ENCODE data around the gene GFOD1.
"Not testable (repeated sequence)": the region's sequence is repeated elsewhere in the genome, so short reads cannot be mapped to it uniquely, and the experiment has no call there.

Gene GFOD1

DNA sequence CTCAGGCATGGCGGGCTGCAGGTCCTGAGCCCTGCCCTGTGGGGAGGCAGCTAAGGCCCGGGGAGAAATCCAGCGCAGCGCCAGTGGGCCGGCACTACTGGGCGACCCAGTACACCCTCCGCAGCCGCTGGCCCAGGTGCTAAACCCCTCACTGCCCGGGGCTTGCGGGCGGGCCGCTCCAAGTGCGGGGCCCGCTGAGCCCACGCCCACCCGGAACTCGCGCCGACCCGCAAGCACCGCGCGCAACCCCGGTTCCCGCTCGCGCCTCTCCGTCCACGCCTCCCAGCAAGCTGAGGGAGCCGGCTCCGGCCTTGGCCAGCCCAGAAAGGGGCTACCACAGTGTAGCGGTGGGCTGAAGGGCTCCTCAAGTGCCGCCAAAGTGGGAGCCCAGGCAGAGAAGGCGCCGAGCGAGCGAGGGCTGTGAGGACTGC, 23.8 kb upstream of the GFOD1 start:
- DNase-seq: not testable (repeated sequence)

DNA sequence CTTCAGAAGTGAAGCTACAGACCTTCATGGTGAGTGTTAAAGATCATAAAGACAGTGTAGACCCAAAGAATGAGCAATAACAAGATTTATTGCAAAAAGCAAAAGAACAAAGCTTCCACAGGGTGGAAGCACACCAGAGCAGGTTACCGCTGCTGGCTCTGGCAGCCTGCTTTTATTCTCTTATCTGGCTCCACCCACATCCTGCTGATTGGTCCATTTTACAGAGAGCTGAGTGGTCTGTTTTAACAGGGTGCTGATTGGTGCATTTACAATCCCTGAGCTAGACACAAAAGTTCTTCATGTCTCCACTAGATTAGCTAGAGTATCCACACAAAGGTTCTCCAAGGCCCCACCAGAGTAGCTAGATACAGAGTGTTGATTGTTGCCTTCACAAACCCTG, 23.0 kb upstream of the GFOD1 start:
- DNase-seq: not testable (repeated sequence)

DNA sequence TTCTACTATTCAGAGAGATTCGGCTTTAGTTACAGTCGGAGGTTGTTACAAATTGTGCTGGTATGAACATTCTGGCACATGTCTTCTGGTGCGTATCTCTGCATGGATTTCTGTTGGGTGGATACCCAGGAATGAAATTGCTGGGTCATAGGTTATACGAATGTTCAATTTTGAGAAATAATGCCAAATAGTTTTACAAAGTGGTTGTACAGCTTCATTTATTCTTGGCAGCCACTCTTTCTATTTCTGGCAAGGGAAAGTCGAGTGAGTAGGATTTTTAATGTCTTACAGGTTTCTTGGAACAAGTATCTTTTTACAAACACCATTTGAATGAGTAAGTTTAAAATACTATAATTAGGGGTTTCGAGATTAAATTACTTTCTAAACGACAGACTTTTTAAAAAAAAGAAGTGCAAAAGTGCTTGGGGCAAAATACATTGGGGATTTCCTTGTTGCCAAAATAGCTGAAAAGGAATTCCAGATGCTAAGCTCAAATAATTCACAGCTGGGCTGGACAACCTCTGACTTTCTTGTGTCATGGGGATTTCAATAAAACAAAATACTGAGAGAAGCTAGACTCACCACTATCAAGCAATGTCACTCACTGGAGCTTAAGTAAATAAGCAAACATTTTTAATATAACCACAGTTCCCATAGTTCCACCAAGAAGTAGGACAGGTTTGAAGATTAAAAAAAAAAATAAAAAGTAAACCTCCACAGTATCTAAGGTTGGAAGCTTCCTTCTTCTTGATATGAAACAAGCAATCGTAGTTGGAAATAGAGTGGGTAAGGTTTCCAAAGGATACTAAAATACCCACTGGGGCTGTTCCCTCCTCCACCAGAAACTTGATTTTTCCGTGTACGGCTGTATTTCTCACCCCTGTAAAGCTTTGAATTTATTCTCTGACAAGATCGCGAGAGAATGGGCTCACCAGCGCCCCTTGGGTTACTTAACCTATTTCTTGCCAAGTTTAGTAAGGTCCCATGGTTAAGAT, 21.6 kb upstream of the GFOD1 start:
- no peak for DNase-seq

DNA sequence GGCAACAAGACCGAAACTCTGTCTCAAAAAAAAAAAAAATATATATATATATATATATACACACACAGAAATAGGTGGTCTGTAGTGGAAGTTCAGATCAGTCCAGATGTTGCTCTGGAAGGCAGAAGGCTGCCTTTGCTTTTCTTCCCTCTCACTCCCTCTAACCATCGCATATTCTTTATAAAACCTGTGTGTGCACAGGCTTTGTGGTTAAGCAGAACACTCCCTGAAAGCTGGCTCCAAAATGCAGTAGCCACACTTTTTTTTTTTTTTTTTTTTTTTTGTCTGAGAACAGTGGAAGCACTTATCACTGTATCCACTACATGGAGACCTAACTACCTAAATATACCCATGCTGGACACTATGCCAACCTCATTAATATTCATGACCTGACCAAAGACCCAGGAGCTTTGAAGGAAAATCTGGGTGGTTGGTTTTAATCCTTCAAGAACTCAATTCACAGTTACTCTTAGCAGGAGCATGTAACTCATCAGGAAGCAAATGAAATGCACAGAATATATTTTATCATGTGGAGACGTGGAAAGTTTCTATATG, 20.0 kb upstream of the GFOD1 start:
- no peak for DNase-seq

DNA sequence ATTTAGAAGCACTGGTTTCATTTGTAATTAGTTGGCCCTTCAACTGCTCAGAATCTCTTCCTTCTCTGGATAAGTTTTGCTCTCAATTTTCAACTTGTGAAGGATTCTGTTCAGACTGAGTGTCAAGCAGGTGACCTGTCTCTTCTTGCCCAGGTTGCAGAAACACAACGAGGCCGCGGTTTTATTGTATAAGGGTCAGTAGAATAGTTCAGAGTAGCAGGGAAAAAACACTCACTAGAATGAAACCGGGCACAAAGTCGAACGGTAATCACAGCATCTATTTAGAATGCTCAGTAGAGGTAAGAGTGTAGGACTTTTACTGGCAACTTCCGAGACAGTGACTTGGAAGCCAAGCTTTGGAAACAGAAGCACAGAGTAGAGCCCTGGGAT, 17.9 kb upstream of the GFOD1 start:
- DNase-seq: no peak

DNA sequence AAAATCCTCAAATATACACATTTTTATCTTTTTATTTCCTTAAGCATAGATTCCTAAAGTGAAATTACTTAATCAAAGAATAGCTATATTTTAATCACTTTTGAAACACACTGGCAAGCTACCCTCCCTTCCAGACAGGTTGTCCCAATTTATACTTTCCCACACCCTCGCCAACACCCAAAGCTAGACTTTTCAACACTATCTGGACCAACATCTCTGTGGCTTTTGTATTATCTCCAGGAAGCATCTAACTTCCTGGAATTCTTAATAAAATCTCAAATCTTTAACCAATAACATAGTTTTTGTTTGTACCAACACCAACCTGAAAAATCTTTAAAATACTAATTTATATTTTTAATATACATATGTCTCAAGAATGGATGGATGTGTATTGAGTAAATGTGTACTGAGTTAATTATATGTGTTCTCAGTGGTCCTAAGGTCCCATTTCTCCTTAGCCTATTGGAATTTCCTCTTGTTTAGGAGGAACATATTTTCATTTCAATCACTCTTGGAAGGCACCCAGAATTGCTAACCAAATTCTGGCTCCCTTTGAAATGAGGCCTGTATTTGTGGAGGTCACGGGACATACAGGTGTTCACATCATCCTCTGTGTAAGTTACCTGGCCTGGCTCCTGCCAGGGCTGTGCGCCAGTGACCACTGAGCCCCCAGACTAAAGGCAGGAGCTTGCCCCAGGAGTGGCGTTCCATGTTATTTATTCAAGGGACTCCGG, 17.4 kb upstream of the GFOD1 start:
- DNase-seq: no peak

DNA sequence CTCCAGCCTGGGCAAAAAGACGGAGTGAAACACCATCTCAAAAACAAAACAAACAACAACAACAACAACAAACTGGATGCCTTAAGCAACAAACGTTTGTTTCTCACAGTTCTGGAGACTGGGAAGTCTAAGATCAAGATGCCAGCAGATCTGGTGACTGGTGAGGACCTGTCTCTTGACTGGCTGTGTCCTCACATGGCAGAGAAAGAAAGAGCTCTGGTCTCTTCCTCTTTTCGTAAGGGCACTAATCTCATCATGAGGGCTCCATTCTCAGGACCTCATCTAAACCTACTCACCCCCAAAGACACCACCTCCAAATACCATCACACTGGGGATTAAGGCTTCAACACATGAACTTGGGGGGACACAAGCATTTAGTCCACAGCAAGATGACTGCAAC, 13.5 kb upstream of the GFOD1 start:
- peak; percentile 13 for DNase-seq

DNA sequence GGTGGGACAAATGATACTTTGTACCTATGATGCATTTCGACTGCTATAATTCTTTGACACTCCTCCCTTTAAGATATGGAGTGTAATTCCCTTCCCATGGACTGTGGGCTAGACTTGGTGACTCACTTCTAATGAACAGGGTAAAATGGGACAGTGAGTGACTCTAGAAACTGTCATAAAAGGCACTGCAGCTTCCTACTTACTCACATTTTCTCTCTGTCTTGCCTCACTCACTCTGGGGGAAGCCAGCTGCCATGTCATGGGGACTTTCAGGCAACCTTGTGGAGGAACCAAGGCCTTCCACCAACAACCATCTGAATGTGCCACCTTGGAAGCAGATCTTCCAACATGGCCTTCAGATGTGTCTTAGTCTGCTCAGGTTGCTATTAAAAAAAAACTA, 12.9 kb upstream of the GFOD1 start:
- peak; percentile 87 for DNase-seq

DNA sequence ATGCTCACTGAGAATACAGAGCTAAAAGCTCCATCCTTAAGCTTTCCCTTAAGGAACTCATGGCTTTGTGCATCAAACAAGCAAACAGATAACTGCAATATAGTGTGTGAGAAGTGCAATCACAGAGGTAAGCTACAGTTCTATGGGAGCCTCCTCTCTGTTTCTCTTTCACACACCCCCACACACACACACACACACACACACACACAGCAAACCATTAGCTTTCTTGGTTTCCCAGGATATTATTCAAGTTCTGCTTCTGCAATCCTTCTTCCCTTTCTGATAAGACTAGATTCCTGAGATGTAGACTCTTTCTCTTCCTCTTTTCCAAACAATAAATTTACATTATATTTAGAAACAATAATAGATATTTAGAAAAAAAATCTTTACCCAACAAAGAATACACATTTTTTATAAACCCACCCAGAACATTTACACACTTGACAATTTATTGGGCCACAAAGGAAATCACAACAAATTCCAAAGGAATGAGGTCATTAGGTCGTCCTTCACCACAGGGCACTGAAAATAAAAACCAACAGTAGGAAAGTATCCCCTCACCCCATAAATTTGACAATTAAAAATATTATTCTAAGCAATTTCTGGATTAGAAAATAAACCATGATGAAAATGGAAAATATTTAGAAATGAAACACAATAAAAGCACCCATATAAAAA, 9.3 kb upstream of the GFOD1 start:
- peak; percentile 57 for DNase-seq

DNA sequence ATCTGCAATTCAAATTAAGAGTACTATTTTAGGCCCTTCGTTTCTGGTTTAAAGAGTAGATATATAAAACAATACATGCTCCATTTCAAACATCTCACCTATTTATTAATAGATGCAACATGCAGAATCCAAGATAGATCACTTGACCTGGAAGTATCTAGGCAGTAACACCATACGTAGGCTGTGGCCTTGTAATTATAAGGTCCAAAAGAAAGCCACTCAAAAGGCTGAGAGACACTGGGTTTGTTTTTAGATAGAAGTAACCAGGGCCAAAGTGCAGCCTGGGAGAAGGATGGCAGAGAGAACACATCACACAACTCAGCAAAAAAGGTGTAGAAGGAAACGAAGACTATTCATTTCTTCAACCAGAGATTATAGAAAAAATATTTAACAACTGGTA, 8.4 kb upstream of the GFOD1 start:
- no peak for DNase-seq

DNA sequence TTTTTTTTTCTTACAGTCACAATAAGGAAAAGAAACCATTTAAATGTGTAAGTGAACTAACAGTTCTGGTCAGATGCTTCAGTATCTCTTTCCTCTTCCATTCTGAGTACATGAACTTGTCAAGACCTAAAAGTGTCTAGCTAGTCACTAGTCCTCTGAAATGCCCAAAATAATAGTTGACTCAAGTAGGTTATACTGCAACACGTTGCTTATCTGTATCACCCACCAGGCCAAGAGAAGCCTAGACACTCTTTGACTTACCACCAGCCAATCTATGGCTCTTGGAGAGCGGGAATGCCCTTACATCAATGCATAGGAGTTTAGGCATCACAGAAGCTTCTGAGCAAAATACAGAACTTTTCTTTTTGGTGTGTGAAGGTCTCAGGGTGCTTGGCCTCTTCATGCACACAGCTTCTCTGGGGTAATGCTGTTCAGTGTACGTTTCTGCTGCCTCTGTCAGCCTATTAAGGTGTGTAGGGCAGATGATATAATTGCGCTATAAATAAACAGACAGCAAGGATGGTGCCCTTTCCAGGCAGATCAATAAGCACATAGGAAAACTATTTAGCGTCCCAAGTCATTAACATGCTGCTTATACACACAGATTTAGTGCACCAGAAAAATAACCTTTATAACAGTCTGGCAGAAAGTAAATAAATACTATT, 7.8 kb upstream of the GFOD1 start:
- DNase-seq: no peak

DNA sequence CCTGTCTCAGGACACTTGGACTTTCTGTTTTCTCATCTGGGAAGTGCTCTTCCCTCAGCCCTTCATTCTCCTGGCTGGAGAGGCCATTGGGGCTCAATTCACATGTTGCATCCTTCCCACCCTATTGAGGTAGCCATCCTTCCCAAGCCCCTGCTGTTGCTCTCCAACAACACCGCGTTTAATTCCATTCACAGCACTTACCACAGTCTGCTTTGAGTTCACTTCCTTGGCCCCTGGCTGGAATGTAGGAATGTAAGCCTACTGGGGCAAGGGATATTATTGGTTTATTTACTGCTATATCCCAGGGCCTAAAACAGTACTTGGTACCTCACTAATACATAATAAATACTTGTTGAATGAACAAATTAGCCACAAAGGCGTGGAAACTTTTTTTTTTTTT, 6.7 kb upstream of the GFOD1 start:
- DNase-seq: no peak

DNA sequence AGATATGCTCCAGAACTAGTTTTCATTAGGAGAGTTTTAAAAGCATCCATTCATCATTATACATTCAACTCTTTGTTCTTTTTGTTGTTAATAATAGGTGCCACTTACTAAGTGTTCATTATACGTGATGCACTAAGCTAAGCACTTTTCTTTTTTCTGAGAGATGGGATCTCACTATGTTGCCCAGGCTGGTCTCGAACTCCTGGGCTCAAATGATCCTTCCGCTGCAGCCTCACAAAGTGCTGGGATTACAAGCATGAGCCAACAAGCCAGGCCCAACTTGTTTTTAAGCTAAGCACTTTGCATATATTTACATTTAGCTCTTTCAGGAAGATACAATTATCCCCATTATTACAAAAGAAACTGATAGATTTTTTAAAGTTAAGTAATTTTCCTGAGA, 5.7 kb upstream of the GFOD1 start:
- DNase-seq: no peak

DNA sequence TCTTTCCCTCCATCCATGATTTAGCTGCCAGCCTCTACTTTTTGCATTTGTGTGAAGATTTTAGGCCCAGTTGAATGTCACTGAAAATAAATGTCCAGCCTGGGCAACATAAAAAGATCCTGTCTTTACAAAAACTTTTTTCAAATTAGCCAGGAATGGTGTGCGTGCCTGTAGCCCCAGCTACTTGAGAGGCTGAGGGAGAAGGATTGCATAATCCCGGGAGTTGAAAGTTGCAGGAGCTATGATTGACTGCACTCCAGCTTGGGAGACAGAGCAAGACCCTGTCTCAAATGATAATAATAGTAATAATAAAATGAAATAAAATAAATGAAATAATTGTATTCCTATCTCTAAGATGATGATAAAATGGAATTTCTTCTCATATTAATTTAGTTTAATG, 5.0 kb upstream of the GFOD1 start:
- no peak for DNase-seq

DNA sequence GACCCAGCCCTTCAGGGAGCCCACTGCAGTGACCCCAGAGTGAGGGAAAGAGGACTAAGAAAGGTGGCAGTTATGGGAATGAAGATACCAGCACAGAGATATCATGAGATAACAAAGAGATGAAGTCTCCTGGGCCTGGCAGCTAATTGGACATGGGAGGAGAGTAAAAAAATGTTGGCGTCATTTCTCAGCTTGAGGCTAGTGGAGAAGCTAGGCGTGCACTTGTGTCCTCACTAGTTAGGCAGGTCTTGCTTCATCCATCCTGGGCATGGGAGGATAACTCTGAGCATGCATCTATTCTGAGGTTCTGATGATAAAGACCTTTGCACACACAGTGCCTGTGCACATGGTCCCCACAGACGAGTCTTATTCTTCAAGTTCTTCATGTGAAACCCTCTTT, 4.1 kb upstream of the GFOD1 start:
- DNase-seq: no peak

DNA sequence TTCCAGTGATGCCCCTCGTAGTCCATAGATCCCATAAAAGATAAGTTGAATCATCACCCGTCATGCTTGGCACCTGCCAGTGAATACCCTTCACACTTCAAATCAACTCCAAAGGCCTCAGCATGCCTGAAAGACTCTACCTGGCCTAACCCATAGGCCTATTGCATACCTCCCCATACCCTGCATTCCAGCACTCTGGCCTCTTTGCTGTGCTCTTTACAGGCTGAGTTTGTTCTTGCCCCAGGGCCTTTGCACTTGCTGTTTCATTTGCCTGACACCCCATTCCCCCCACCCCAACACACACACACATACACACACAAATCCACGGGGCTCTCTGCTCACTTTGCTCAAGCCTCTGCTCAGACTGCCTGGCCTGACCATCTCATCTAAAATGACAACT, 3.0 kb upstream of the GFOD1 start:
- DNase-seq: no peak

DNA sequence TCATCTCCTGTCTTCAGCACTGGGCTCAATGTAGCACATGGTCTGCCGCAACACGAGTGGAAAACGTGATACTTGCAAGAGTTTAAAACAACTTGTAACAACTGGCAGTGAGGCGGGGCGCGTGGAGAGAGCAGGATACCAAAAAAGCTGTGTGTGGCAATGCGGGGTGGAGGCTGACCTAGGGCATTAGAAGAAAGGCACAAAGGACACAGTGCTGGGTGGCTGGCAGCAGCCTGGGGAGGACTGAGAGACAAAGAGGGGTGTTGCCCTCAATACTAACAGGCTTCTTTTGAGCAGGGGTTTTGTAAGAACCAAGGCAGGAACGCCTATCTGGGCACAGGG, 1.5 kb upstream of the GFOD1 start:
- no peak for DNase-seq

DNA sequence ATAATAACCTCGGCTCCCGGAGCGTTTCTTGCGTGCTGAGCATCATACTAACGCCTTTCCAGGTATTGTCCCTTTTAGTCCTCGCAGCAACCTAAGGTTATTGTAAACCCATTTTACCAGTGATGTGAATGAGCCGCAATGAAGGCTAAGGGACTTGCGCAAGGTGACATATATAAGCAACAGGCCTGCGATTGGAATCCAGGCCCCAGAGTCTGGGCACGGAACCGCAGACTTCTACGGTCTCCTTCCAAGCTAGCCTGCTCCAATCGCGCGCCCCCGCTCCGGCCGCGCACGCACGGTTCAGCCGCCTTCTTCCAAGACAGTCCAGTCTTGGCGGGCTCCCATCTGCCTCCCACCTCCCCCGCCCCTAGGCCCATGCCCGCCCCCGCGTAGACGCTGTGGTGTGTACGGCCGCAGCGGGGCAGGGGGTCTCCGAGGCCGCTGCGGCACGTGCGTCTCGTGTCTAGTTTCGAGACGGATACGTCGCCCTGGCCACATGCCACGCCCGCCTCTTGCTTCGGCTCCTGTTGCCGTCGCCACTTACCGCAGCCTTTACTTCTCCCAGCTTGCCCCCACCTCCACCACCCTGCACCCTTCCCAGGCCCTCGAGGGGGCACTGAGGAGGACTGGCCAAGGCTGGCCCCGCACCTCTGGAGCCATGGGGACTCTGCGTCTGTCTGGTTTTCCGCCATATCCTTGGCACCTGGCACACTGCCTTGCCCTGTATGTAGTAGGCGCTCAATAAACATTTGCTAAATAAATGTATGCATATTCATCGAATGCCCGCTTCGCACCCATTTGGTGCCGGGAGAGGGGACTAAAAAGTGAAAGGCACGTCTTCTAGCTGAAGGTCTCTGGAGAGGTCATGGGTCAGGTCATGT, 855 bp upstream of the GFOD1 start:
- DNase-seq: peak; percentile 44

DNA sequence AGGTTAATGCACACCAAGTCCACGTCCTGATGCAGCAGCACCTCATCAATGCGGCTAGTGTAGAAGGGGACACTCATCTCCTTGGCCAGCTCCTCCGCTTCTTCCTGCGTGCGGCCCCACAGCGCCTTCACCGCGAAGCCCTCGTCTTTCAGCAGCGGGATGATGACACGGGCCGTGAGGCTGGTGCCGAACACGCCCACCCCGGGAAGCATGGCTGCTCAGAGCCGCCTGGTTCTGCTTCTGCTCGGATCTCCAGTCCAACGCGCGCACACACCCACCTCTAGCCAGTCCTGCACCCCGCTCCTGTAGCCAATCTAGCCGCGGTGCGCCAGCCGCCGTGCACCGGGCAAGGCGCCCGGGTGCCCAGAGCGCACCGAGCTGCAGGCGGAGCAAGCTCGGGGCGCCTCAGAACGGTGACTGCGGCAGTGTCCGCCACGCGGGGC, 700 bp downstream of the GFOD1 start:
- DNase-seq: peak; percentile 75

DNA sequence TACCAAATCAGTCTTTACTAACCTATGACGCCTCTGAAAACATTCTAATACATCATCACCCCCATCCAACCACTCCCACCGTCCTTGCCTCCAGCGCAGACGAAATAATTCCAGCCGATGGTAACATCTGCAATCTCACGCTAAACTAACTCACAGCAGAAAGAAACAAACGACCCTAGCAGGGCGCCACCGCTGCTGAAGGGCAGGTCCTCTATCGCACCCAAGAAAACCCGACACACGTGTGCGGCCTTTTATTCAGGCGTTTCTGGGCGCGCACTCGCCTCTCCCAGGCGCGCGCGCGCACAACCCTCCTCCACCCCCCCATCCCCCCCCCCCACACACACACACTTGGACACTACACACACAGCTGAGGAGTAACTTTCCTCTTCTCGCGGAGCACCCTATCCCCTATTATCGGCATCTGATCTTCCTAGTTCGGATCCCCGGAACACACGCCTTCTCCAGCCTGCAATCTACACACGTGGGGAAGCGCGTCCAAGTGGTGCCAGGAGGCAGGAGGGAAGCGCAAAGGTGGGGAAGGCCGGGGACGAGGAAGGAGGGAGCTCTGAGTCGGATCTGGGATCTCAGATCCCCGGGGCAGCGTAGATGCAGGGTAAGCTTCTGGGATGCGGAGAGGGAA, 1.4 kb downstream of the GFOD1 start:
- no peak for DNase-seq

DNA sequence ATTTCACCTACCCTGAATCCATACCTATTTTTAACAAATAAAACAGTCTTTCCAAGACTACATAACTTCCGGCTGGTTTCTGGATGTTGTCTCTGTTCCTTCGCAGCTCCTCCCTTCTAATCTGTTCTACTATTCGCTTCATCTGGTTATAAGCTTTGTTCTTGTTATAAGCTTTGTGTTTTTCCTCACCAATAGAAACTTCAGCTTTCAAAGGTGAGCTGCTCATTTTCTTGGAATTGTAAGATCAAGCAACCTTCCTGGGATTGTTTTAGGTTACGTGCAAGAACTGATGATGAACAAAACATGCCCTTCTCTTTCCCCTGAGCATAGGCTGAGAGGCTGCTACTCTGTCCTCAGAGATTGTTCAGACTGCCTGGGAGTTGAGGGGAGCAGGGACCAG, 2.1 kb downstream of the GFOD1 start:
- no peak for DNase-seq
